Adrenal gland (tissue), 12 donors: Measurements from ENCODE around the gene PLA2G4F. TPM values are rescaled to one million over a fixed set of nuclear protein-coding genes. Genes with fewer than 3 reads are reported as not detected.

Experiments used
- DNase-seq, 7 donors: peaks; one replicate each; pipeline ENCODE4 v3.0.0-alpha.2; 2019 to 2020
- H3K27ac ChIP-seq, 5 donors: fragments of 200-600 bp; sonication (generic) in 4 of 5; 1 replicate in 3 of 5; 2 replicates in 2 of 5; pipeline versions ENCODE4 v1.5.1 to v1.8.0; 2016 to 2020; ENCODE audit warnings: mild to moderate bottlenecking in 1 of 5
- H3K27me3 ChIP-seq: fragments of 200-600 bp; 2 replicates; pipeline ENCODE4 v1.8.0; 2021
- H3K36me3 ChIP-seq, 2 donors: fragments of 200-600 bp; replicated peaks in 1 of 2; 1 replicate in 1 of 2; 2 replicates in 1 of 2; pipeline versions ENCODE4 v1.5.1 to v1.8.0; 2018 to 2022
- H3K4me1 ChIP-seq, 2 donors: fragments of 200-600 bp; replicated peaks in 1 of 2; 1 replicate in 1 of 2; 2 replicates in 1 of 2; pipeline versions ENCODE4 v1.5.1 to v1.8.0; 2018 to 2021
- H3K4me3 ChIP-seq, 4 donors: fragments of 200-600 bp; sonication (generic) in 3 of 4; one replicate each; pipeline ENCODE4 v1.5.1; 2016 to 2018
- H3K9me3 ChIP-seq, 3 donors: fragments of 200-600 bp; sonication (generic) in 1 of 3; replicated peaks in 1 of 3; 1 replicate in 2 of 3; 2 replicates in 1 of 3; pipeline versions ENCODE4 v1.5.1 to v1.8.0; 2016 to 2021
- CTCF ChIP-seq, 6 experiments: fragments of 450-650 bp in 4 of 6; fragments of 200-600 bp in 2 of 6; sonication (generic) in 1 of 6; IDR thresholded peaks; 1 replicate in 5 of 6; 2 replicates in 1 of 6; pipeline versions ENCODE4 v1.5.1 to v1.8.0; 2016 to 2021; ENCODE audit warnings: antibody characterized with exemption in 6 of 6, mild to moderate bottlenecking in 2 of 6, moderate library complexity in 1 of 6
- POLR2A ChIP-seq, 2 donors: fragments of 450-650 bp; IDR thresholded peaks; one replicate each; pipeline ENCODE4 v1.6.1; 2017; ENCODE audit warnings: antibody characterized with exemption in 2 of 2, mild to moderate bottlenecking in 2 of 2, moderate library complexity in 1 of 2
- WGBS, 4 donors: extraction: QIAGEN DNeasy Blood & Tissue Kit in 2 of 4; methylation state at CpG; one replicate each; pipeline versions ENCODE4 v1.1.5 to v1.1.7; 2013 to 2017; 5-methylcytosine and 5-hydroxymethylcytosine counted together
- intact Hi-C, 2 donors: fragments of 100-400 bp; cut with DNase I; formaldehyde crosslinking; loops; one replicate each; pipeline versions ENCODE4 v1.14.1 to v1.15.0; 2022 to 2023
- polyA plus RNA-seq, 3 donors: library from polyadenylated mRNA; stranded (reverse); fragments of 200-250 nt in 2 of 3; fragments of 350-450 nt in 1 of 3; fragmentation: Illumina TruSeq in 1 of 3; extraction: RNeasy Lipid Tissue Mini Kit (QIAGEN cat#74804) in 1 of 3; gene quantifications; one replicate each; pipeline ENCODE4 v1.2.3, GENCODE V29; 2013 to 2014
- total RNA-seq, 9 donors: library from RNA; depleted of rRNA in 4 of 9; stranded (reverse); fragments of >200 nt in 4 of 9; fragments of 120-200 nt in 1 of 9; fragmentation: NEBNext Ultra II Directional in 1 of 9; extraction: Animal tissue kit (Norgen Biotek cat#: 25700) in 1 of 9; gene quantifications; one replicate each; pipeline versions ENCODE4 v1.1.0 to v1.2.4, GENCODE V29; 2013 to 2023
- donor health status: healthy with polysubstance abuse.
- donor health status: Bipolar disorder and iron deficiency.
- donor health status: DM: yes; HTN: yes; CAD: no.
- donor health status: DM: no; HTN: no; CAD: no.
- donor health status: DM: no; HTN: no; CAD: no.
- donor health status: DM: yes; HTN: yes; CAD: no.

The PLA2G4F gene
- total and polyA plus RNA-seq, 12 donors = 0.03 to 0.29 (median 0.11) TPM; not detected in 9

- TF ChIP-seq CTCF (IDR thresholded peaks at IDR 0.05) = no peak
- TF ChIP-seq POLR2A (IDR thresholded peaks at IDR 0.05) = no peak
- WGBS, 4 donors = 92 to 96% (median 95%) methylated on average over 8 of the region's 8 CpGs
- intact Hi-C loops = no loop called here
- Histone ChIP-seq H3K27ac (no peak overlapping the region), H3K9me3 (no peaks in the 10 kb centered on the region), H3K27me3 (no peaks in the 10 kb centered on the region), H3K36me3 (peaks cover 0 to 35% of the 10 kb centered on the region in 2 donors), H3K4me1 (peaks cover 8 to 12% of the 10 kb centered on the region in 2 donors), H3K4me3 (no peak overlapping the region)
- peak in 1 of 7 donors; percentile 36 for DNase-seq
Measured at GRCh38 chr15:42157381-42157780, 945 bp upstream of the PLA2G4F start.

- H3K4me3 ChIP-seq = no peak overlapping the region
- H3K4me1 ChIP-seq = peaks cover 8 to 12% of the 10 kb centered on the region in 2 donors
- H3K36me3 ChIP-seq = peaks cover 0 to 18% of the 10 kb centered on the region in 2 donors
- no peak for TF ChIP-seq POLR2A (IDR thresholded peaks at IDR 0.05)
- no peak for TF ChIP-seq CTCF (IDR thresholded peaks at IDR 0.05)
- 63 to 79% (median 72%) methylated on average over 26 to 27 of the region's 27 CpGs for WGBS, 4 donors
- H3K27ac ChIP-seq = no peak overlapping the region
- H3K9me3 ChIP-seq = no peaks in the 10 kb centered on the region
- H3K27me3 ChIP-seq = no peaks in the 10 kb centered on the region
- DNase-seq = no peak
- intact Hi-C loops = no loop called here
Measured at GRCh38 chr15:42155546-42156242, 742 bp downstream of the PLA2G4F start.

- Histone ChIP-seq H3K9me3 (no peaks in the 10 kb centered on the region), H3K27me3 (no peaks in the 10 kb centered on the region), H3K27ac (no peak overlapping the region), H3K36me3 (peaks cover 0 to 11% of the 10 kb centered on the region in 2 donors), H3K4me3 (no peak overlapping the region), H3K4me1 (peaks cover 8 to 12% of the 10 kb centered on the region in 2 donors)
- no peak for TF ChIP-seq POLR2A (IDR thresholded peaks at IDR 0.05)
- TF ChIP-seq CTCF (IDR thresholded peaks at IDR 0.05) = no peak
- 89 to 94% (median 93%) methylated on average over 14 of the region's 14 CpGs for WGBS, 4 donors
- no peak for DNase-seq
- intact Hi-C loops = no loop called here
Measured at GRCh38 chr15:42154956-42155355, 1.5 kb downstream of the PLA2G4F start.

- H3K27ac ChIP-seq = no peak overlapping the region
- no peak overlapping the region for H3K4me3 ChIP-seq
- no peak for DNase-seq
- WGBS, 4 donors = 81 to 89% (median 83%) methylated on average over 15 to 16 of the region's 16 CpGs
- intact Hi-C loops = no loop called here
- TF ChIP-seq POLR2A (IDR thresholded peaks at IDR 0.05) = no peak
- no peak for TF ChIP-seq CTCF (IDR thresholded peaks at IDR 0.05)
- no peaks in the 10 kb centered on the region for H3K27me3 ChIP-seq
- peaks cover 8 to 12% of the 10 kb centered on the region in 2 donors for H3K4me1 ChIP-seq
- peaks cover 0 to 5% of the 10 kb centered on the region in 2 donors for H3K36me3 ChIP-seq
- H3K9me3 ChIP-seq = no peaks in the 10 kb centered on the region
Measured at GRCh38 chr15:42154212-42154941, 2.1 kb downstream of the PLA2G4F start.
